K562 (cell line): ENCODE measurements around the gene MBOAT2. TPM values are rescaled to one million over a fixed set of nuclear protein-coding genes. Genes with fewer than 3 reads are reported as not detected.

Source experiments
- BACH1 ChIP-seq: fragments of 200-800 bp; sonication (Bioruptor generic); IDR thresholded peaks from 2 replicates; pipeline ENCODE4 v1.6.1; 2016; ENCODE audit warnings: missing genetic modification characterization, missing compliant biosample characterization
- polyA plus RNA-seq, 8 experiments: library from polyadenylated mRNA; depleted of rRNA in 4 of 8; stranded (reverse) in 5 of 8; unstranded in 3 of 8; fragments of >200 nt; fragmentation: Nextera tagmentation in 2 of 8; fragmentation: Illumina TruSeq in 1 of 8; extraction: Ambion mirVana in 2 of 8; extraction: Trizol in 1 of 8; gene quantifications; 2 replicates each; pipeline versions ENCODE4 v1.2.1 to v1.2.3, GENCODE V29; 2011 to 2014; ENCODE audit warnings: inconsistent platforms in 1 of 8, missing spikeins in 1 of 8
- total RNA-seq, 7 experiments: library from RNA; depleted of rRNA in 6 of 7; stranded (reverse); fragments of >200 nt in 6 of 7; fragmentation: Illumina TruSeq in 2 of 7; extraction: Trizol in 2 of 7; gene quantifications; 2 replicates each; pipeline versions ENCODE4 v1.2.1 to v1.2.3, GENCODE V29; 2011 to 2021; ENCODE audit warnings: low replicate concordance in 1 of 7
- TF ChIP-seq, protein P1 (sequence below): fragments of 450-650 bp; IDR thresholded peaks from 2 replicates; pipeline ENCODE4 v1.6.1; 2016; ENCODE audit warnings: mild to moderate bottlenecking, moderate library complexity
- TF ChIP-seq, protein P2 (sequence below): sonication (generic); formaldehyde crosslinking; IDR thresholded peaks from 2 replicates; pipeline ENCODE4 v1.8.0; 2022; ENCODE audit warnings: missing genetic modification reagents, mild to moderate bottlenecking, borderline replicate concordance

The MBOAT2 gene
- total and polyA plus RNA-seq, 9 of the 15 experiments (the other 6 are each of a cell fraction or from before 2014, with no cell fraction given): 8.4 to 122 (median 27.6) TPM

DNA sequence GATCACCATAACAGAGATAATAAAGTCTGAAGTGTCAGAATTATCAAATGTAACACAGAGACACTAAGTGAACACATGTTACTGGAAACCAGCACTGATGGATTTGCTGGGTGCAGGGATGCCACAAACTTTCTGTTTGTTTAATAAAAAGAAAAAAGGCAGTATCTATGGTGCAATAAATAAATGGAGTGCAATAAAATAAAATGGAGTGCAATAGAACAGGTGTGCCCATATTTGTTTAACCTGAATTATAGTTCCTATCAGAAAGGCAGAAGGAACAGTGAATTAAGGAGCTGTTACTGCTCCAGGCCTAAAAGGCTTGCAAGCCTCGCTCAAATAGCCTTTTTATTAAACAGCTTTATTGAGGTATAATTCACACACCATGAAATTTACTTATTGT is 85.1 kb downstream of the MBOAT2 start (continued):
- TF ChIP-seq, protein P1, sequence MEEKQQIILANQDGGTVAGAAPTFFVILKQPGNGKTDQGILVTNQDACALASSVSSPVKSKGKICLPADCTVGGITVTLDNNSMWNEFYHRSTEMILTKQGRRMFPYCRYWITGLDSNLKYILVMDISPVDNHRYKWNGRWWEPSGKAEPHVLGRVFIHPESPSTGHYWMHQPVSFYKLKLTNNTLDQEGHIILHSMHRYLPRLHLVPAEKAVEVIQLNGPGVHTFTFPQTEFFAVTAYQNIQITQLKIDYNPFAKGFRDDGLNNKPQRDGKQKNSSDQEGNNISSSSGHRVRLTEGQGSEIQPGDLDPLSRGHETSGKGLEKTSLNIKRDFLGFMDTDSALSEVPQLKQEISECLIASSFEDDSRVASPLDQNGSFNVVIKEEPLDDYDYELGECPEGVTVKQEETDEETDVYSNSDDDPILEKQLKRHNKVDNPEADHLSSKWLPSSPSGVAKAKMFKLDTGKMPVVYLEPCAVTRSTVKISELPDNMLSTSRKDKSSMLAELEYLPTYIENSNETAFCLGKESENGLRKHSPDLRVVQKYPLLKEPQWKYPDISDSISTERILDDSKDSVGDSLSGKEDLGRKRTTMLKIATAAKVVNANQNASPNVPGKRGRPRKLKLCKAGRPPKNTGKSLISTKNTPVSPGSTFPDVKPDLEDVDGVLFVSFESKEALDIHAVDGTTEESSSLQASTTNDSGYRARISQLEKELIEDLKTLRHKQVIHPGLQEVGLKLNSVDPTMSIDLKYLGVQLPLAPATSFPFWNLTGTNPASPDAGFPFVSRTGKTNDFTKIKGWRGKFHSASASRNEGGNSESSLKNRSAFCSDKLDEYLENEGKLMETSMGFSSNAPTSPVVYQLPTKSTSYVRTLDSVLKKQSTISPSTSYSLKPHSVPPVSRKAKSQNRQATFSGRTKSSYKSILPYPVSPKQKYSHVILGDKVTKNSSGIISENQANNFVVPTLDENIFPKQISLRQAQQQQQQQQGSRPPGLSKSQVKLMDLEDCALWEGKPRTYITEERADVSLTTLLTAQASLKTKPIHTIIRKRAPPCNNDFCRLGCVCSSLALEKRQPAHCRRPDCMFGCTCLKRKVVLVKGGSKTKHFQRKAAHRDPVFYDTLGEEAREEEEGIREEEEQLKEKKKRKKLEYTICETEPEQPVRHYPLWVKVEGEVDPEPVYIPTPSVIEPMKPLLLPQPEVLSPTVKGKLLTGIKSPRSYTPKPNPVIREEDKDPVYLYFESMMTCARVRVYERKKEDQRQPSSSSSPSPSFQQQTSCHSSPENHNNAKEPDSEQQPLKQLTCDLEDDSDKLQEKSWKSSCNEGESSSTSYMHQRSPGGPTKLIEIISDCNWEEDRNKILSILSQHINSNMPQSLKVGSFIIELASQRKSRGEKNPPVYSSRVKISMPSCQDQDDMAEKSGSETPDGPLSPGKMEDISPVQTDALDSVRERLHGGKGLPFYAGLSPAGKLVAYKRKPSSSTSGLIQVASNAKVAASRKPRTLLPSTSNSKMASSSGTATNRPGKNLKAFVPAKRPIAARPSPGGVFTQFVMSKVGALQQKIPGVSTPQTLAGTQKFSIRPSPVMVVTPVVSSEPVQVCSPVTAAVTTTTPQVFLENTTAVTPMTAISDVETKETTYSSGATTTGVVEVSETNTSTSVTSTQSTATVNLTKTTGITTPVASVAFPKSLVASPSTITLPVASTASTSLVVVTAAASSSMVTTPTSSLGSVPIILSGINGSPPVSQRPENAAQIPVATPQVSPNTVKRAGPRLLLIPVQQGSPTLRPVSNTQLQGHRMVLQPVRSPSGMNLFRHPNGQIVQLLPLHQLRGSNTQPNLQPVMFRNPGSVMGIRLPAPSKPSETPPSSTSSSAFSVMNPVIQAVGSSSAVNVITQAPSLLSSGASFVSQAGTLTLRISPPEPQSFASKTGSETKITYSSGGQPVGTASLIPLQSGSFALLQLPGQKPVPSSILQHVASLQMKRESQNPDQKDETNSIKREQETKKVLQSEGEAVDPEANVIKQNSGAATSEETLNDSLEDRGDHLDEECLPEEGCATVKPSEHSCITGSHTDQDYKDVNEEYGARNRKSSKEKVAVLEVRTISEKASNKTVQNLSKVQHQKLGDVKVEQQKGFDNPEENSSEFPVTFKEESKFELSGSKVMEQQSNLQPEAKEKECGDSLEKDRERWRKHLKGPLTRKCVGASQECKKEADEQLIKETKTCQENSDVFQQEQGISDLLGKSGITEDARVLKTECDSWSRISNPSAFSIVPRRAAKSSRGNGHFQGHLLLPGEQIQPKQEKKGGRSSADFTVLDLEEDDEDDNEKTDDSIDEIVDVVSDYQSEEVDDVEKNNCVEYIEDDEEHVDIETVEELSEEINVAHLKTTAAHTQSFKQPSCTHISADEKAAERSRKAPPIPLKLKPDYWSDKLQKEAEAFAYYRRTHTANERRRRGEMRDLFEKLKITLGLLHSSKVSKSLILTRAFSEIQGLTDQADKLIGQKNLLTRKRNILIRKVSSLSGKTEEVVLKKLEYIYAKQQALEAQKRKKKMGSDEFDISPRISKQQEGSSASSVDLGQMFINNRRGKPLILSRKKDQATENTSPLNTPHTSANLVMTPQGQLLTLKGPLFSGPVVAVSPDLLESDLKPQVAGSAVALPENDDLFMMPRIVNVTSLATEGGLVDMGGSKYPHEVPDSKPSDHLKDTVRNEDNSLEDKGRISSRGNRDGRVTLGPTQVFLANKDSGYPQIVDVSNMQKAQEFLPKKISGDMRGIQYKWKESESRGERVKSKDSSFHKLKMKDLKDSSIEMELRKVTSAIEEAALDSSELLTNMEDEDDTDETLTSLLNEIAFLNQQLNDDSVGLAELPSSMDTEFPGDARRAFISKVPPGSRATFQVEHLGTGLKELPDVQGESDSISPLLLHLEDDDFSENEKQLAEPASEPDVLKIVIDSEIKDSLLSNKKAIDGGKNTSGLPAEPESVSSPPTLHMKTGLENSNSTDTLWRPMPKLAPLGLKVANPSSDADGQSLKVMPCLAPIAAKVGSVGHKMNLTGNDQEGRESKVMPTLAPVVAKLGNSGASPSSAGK: no peak
- TF ChIP-seq BACH1 (tag): no peak
- TF ChIP-seq, protein P2, sequence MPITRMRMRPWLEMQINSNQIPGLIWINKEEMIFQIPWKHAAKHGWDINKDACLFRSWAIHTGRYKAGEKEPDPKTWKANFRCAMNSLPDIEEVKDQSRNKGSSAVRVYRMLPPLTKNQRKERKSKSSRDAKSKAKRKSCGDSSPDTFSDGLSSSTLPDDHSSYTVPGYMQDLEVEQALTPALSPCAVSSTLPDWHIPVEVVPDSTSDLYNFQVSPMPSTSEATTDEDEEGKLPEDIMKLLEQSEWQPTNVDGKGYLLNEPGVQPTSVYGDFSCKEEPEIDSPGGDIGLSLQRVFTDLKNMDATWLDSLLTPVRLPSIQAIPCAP (CRISPR knock-in tag): no peak
